GM19455 (cell line): ENCODE measurements around the gene DYRK1A.

Experiments
- ATAC-seq: cut with Tn5 transposase; IDR thresholded peaks from one replicate; pipeline ENCODE4 v1.9.1; 2021; ENCODE audit not compliant: unreplicated experiment

The DYRK1A gene

GRCh38 chr21:37415939-37416338 is 49.4 kb downstream of the DYRK1A start:
- no peak for ATAC-seq

- no peak for ATAC-seq
Measured at GRCh38 chr21:37416914-37417313, 50.3 kb downstream of the DYRK1A start.

- ATAC-seq = no peak
Measured at GRCh38 chr21:37419228-37419906, 52.8 kb downstream of the DYRK1A start.

GRCh38 chr21:37421306-37421705 is 54.7 kb downstream of the DYRK1A start:
- ATAC-seq = no peak

- ATAC-seq = no peak
Measured at GRCh38 chr21:37422382-37422781, 55.8 kb downstream of the DYRK1A start.

- no peak for ATAC-seq
Measured at GRCh38 chr21:37423103-37423502, 56.5 kb downstream of the DYRK1A start.

GRCh38 chr21:37424396-37424795 is 57.8 kb downstream of the DYRK1A start:
- no peak for ATAC-seq

GRCh38 chr21:37425001-37425400 is 58.4 kb downstream of the DYRK1A start:
- no peak for ATAC-seq

GRCh38 chr21:37425684-37426083 is 59.1 kb downstream of the DYRK1A start:
- no peak for ATAC-seq

- ATAC-seq = no peak
Measured at GRCh38 chr21:37427221-37427620, 60.6 kb downstream of the DYRK1A start.

- no peak for ATAC-seq
Measured at GRCh38 chr21:37429356-37429755, 62.8 kb downstream of the DYRK1A start.

GRCh38 chr21:37430184-37430821 is 63.7 kb downstream of the DYRK1A start:
- ATAC-seq = no peak

GRCh38 chr21:37431243-37431642 is 64.7 kb downstream of the DYRK1A start:
- ATAC-seq = no peak

GRCh38 chr21:37432710-37433455 is 66.3 kb downstream of the DYRK1A start:
- ATAC-seq = no peak

- no peak for ATAC-seq
Measured at GRCh38 chr21:37433456-37433840, 66.9 kb downstream of the DYRK1A start.

- ATAC-seq = no peak
Measured at GRCh38 chr21:37435120-37435519, 68.5 kb downstream of the DYRK1A start.

GRCh38 chr21:37435711-37436110 is 69.1 kb downstream of the DYRK1A start:
- ATAC-seq = no peak

- no peak for ATAC-seq
Measured at GRCh38 chr21:37436174-37436573, 69.6 kb downstream of the DYRK1A start.

- ATAC-seq = no peak
Measured at GRCh38 chr21:37437376-37438080, 71.0 kb downstream of the DYRK1A start.

GRCh38 chr21:37443683-37444082 is 77.1 kb downstream of the DYRK1A start:
- ATAC-seq = no peak

GRCh38 chr21:37445228-37445627 is 78.7 kb downstream of the DYRK1A start:
- ATAC-seq = no peak

- ATAC-seq = no peak
Measured at GRCh38 chr21:37446552-37446951, 80.0 kb downstream of the DYRK1A start.
